Measurements from ENCODE around the gene B4GALT3.

The B4GALT3 gene

DNA sequence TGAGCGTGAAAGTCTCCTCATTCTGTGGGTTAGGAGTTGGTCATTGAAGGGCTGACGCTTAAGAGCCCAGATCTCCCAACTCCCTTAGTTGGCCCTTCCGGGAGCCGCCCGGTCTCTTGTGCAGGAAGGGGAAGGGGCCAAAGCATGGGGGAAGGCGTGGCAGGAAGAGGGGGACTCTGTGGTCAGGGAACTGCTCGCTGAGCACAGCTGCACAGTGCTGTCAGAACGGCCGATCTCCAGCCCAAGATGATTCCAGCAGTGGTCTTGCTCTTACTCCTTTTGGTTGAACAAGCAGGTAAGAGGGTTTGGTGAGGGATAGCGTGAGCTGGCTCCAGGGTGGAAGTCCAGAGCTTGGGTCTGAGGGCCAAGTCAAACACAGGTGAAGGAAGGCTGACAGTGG lies 37.8 kb upstream of the B4GALT3 start, which contains the start of gene FCER1G:
FCER1G (plus strand) TSS at position 220 of the 400 bp plus-strand sequence; CDS start at position 247, 27 bp downstream.
- Histone ChIP-seq H3K27me3 (ENCODE audit: control insufficient read depth, insufficient read depth, low read length) (no peaks in the 10 kb centered on the region), H2AFZ (no peak within 1 kb of the TSS), H3K4me2 (ENCODE audit: low read length) (no peak within 1 kb of the TSS), H3K9me3 (ENCODE audit: control insufficient read depth, low read length) (no peaks in the 10 kb centered on the region), H3K4me1 (peaks cover 3% of the 10 kb centered on the region), H3K36me3 (ENCODE audit: control insufficient read depth, insufficient read depth, low read length) (no peaks in the 10 kb centered on the region), H3K27ac (no peak within 1 kb of the TSS), H3K79me2 (no peaks in the 10 kb centered on the region), H3K9ac (no peak within 1 kb of the TSS), H3K4me3 (ENCODE audit: low read depth, low read length) (no peak within 1 kb of the TSS)
- no peak for TF ChIP-seq CTCF (IDR thresholded peaks at IDR 0.05)

- H3K9ac ChIP-seq: no peak overlapping the region
- H3K27me3 ChIP-seq (ENCODE audit: control insufficient read depth, insufficient read depth, low read length): no peaks in the 10 kb centered on the region
- TF ChIP-seq CTCF (IDR thresholded peaks at IDR 0.05): no peak
- H3K79me2 ChIP-seq: no peaks in the 10 kb centered on the region
- H3K36me3 ChIP-seq (ENCODE audit: control insufficient read depth, insufficient read depth, low read length): no peaks in the 10 kb centered on the region
- H3K4me3 ChIP-seq (ENCODE audit: low read depth, low read length): no peak overlapping the region
- no peak overlapping the region for H2AFZ ChIP-seq
- H3K27ac ChIP-seq: no peak overlapping the region
- H3K4me1 ChIP-seq: no peaks in the 10 kb centered on the region
- H3K9me3 ChIP-seq (ENCODE audit: control insufficient read depth, low read length): no peaks in the 10 kb centered on the region
- H3K4me2 ChIP-seq (ENCODE audit: low read length): no peak overlapping the region
Observed at GRCh38 chr1:161214369-161214768, 37.1 kb upstream of the B4GALT3 start.

DNA sequence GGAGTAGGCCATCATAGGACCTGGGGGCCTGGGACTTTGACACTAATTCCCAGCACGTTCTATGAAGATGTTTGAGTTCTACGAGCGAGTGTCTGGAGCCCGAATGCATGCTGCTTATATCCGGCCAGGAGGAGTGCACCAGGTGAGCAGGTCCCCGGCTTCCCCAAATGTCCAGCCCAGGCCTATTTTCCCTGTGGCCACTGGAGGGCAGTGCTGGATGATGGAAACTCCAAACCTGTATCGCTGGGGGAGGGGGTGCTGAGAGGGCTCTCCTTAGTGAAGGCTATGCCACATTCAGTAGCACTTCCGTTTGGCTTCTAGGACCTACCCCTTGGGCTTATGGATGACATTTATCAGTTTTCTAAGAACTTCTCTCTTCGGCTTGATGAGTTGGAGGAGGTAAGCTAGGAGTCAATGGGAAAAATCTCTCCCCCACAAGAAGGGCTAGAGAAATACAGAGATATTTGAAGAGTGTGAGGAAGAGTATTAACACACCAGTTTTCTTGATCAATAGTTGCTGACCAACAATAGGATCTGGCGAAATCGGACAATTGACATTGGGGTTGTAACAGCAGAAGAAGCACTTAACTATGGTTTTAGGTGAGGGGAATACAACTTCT lies 32.6 kb upstream of the B4GALT3 start:
- TF ChIP-seq CTCF (IDR thresholded peaks at IDR 0.05): peak; percentile 76
- Histone ChIP-seq H3K4me2 (ENCODE audit: low read length) (peak overlapping the region; percentile 15), H3K27me3 (ENCODE audit: control insufficient read depth, insufficient read depth, low read length) (no peaks in the 10 kb centered on the region), H3K27ac (no peak overlapping the region), H3K4me3 (ENCODE audit: low read depth, low read length) (peak overlapping the region; percentile 15), H3K4me1 (no peaks in the 10 kb centered on the region), H3K79me2 (no peaks in the 10 kb centered on the region), H3K36me3 (ENCODE audit: control insufficient read depth, insufficient read depth, low read length) (no peaks in the 10 kb centered on the region), H3K9me3 (ENCODE audit: control insufficient read depth, low read length) (no peaks in the 10 kb centered on the region), H3K9ac (no peak overlapping the region), H2AFZ (no peak overlapping the region)

GRCh38 chr1:161207173-161207572 lies 29.9 kb upstream of the B4GALT3 start:
- Histone ChIP-seq H3K27me3 (ENCODE audit: control insufficient read depth, insufficient read depth, low read length) (no peaks in the 10 kb centered on the region), H2AFZ (no peak overlapping the region), H3K4me1 (peaks cover 2% of the 10 kb centered on the region), H3K27ac (peak overlapping the region; percentile 85), H3K36me3 (ENCODE audit: control insufficient read depth, insufficient read depth, low read length) (no peaks in the 10 kb centered on the region), H3K79me2 (peaks cover 11% of the 10 kb centered on the region), H3K4me2 (ENCODE audit: low read length) (no peak overlapping the region), H3K9me3 (ENCODE audit: control insufficient read depth, low read length) (no peaks in the 10 kb centered on the region), H3K9ac (no peak overlapping the region), H3K4me3 (ENCODE audit: low read depth, low read length) (no peak overlapping the region)
- no peak for TF ChIP-seq CTCF (IDR thresholded peaks at IDR 0.05)

Data from parathyroid adenoma (tissue), 2 donors.